Activated CD8-positive, alpha-beta T cell treated with anti-CD3 and anti-CD28 coated beads for 36 hours (primary cell): ENCODE results near the gene CFAP57. TPM values are rescaled to one million over a fixed set of nuclear protein-coding genes. Genes with fewer than 3 reads are reported as not detected.
"Not testable (repeated sequence)": the region's sequence is repeated elsewhere in the genome, so short reads cannot be mapped to it uniquely, and the experiment has no call there.

Source experiments
- ATAC-seq: fragments of 200-7000 bp; cut with Tn5 transposase; one replicate; pipeline ENCODE4 v1.10.0; 2021; ENCODE audit warnings: mild to moderate bottlenecking, moderate library complexity
- CTCF ChIA-PET: fragments of 350-600 bp; sonication (Branson Sonifier 250); formaldehyde crosslinking; loops from one replicate; lab custom pipeline; 2021; ENCODE audit warnings: antibody characterized with exemption; lab: Charles Lee
- POLR2A ChIA-PET: fragments of 350-600 bp; sonication (Branson Sonifier 250); formaldehyde crosslinking; loops from one replicate; lab custom pipeline; 2021; ENCODE audit warnings: antibody characterized with exemption; lab: Charles Lee
- DNase-seq: peaks from one replicate; pipeline ENCODE4 v3.0.0-alpha.2; 2020
- H3K27ac Mint-ChIP-seq: one replicate; pipeline ENCODE4 v1.8.0; 2021; ENCODE audit warnings: mild to moderate bottlenecking, mixed read lengths
- H3K27me3 Mint-ChIP-seq: one replicate; pipeline ENCODE4 v1.8.0; 2021; ENCODE audit warnings: mixed read lengths
- H3K36me3 Mint-ChIP-seq: one replicate; pipeline ENCODE4 v1.8.0; 2021; ENCODE audit warnings: low read depth, mixed read lengths
- H3K4me1 Mint-ChIP-seq: one replicate; pipeline ENCODE4 v1.8.0; 2021; ENCODE audit warnings: low read depth, mixed read lengths
- H3K4me3 Mint-ChIP-seq: one replicate; pipeline ENCODE4 v1.8.0; 2021; ENCODE audit warnings: mild to moderate bottlenecking, moderate library complexity, mixed read lengths
- H3K9me3 Mint-ChIP-seq: one replicate; pipeline ENCODE4 v1.8.0; 2021; ENCODE audit warnings: mixed read lengths
- intact Hi-C: fragments of 100-400 bp; cut with micrococcal nuclease; formaldehyde crosslinking; loops from one replicate; pipeline ENCODE4 v1.10.0; 2022
- total RNA-seq, 2 experiments: library from RNA; stranded (reverse); gene quantifications; one replicate each; pipeline ENCODE4 v1.2.3, GENCODE V29; 2021
- TF ChIP-seq, protein P1 (sequence below): fragments of 200-600 bp; IDR thresholded peaks from one replicate; pipeline ENCODE4 v1.8.0; 2022; ENCODE audit warnings: antibody characterized with exemption, mild to moderate bottlenecking

CFAP57 gene
- total RNA-seq, 2 experiments from 2014 or later, result 0.18 to 0.23 TPM

DNA sequence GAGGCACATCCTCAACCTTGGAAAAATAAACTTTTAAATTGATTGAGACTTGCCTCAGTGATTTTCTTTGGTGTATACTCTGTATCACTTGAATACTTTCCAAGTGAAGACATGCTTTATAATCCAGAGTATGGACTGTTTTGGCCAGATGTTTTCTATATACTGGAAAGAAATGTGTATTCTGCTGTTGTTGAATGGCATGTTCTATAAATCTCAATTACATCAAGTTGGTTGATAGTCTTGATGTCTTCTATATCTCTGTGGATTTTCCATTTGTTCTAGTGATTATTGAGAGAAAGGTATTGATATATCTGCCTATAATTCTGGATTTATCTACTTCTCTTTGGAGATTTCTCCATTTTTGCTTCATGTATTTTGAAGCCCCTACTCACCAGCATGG lies 37.5 kb upstream of the CFAP57 start:
- intact Hi-C loops, result no loop called here
- Mint-ChIP-seq H3K9me3 (no peaks in the 10 kb centered on the region), H3K4me1 (no peaks in the 10 kb centered on the region), H3K27ac (no peak overlapping the region), H3K36me3 (no peaks in the 10 kb centered on the region), H3K27me3 (peaks cover 31% of the 10 kb centered on the region), H3K4me3 (no peak overlapping the region)
- TF ChIP-seq, protein P1, sequence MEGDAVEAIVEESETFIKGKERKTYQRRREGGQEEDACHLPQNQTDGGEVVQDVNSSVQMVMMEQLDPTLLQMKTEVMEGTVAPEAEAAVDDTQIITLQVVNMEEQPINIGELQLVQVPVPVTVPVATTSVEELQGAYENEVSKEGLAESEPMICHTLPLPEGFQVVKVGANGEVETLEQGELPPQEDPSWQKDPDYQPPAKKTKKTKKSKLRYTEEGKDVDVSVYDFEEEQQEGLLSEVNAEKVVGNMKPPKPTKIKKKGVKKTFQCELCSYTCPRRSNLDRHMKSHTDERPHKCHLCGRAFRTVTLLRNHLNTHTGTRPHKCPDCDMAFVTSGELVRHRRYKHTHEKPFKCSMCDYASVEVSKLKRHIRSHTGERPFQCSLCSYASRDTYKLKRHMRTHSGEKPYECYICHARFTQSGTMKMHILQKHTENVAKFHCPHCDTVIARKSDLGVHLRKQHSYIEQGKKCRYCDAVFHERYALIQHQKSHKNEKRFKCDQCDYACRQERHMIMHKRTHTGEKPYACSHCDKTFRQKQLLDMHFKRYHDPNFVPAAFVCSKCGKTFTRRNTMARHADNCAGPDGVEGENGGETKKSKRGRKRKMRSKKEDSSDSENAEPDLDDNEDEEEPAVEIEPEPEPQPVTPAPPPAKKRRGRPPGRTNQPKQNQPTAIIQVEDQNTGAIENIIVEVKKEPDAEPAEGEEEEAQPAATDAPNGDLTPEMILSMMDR, result no peak
- DNase-seq (no peak), ATAC-seq (no peak)
- ChIA-PET CTCF (interaction anchor here (0.7 kb wide), 1 partner anchor 203 kb away, joined by 3 read pairs; no protein-coding TSS in a partner anchor), POLR2A (no interaction called here)

DNA sequence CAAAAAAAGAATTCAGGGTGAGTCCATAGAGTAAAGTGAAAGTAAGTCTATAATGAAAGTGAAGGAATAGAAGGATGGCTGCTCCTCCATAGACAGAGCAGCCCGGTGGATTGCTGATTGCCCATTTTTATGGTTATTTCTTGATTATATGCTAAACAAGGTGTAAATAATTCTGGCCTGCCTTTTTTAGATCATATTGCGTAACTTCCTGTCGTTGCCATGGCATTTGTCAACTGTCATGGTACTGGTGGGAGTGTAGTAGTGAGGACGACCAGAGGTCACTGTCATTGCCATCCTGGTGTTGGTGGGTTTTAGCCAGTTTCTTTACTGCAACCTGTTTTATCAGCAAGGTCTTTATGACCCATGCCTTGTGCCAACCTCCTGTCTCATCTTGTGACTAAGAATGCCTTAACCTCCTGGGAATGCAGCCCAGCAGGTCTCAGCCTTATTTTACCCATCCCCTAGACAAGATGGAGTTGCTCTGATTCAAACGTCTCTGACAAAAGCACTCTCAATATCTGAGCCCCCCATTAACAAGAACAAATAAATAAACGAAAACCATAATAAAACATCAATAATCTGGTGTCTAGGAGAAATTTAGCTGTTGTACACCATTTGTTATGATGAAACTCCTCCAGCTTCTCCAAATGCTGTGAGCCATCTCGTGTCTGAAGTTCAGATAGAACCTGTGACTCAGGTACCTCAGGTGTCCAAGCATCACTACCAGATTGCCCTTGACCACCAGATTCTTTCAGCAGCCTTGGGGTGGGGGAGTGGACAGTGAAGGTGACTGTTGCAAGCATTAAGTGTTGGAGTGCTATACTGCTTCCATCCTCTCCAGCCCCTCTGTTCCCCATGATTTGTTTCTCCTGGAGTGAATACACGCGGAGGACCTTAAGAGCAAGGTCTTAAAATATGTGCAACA lies 36.0 kb upstream of the CFAP57 start:
- peaks cover 29% of the 10 kb centered on the region for H3K27me3 Mint-ChIP-seq
- no peaks in the 10 kb centered on the region for H3K4me1 Mint-ChIP-seq
- DNase-seq (no peak), ATAC-seq (no peak)
- H3K27ac Mint-ChIP-seq, result no peak overlapping the region
- TF ChIP-seq, protein P1, result no peak
- ChIA-PET CTCF (no interaction called here), POLR2A (no interaction called here)
- no peaks in the 10 kb centered on the region for H3K9me3 Mint-ChIP-seq
- intact Hi-C loops, result no loop called here
- H3K36me3 Mint-ChIP-seq, result no peaks in the 10 kb centered on the region
- no peak overlapping the region for H3K4me3 Mint-ChIP-seq

DNA sequence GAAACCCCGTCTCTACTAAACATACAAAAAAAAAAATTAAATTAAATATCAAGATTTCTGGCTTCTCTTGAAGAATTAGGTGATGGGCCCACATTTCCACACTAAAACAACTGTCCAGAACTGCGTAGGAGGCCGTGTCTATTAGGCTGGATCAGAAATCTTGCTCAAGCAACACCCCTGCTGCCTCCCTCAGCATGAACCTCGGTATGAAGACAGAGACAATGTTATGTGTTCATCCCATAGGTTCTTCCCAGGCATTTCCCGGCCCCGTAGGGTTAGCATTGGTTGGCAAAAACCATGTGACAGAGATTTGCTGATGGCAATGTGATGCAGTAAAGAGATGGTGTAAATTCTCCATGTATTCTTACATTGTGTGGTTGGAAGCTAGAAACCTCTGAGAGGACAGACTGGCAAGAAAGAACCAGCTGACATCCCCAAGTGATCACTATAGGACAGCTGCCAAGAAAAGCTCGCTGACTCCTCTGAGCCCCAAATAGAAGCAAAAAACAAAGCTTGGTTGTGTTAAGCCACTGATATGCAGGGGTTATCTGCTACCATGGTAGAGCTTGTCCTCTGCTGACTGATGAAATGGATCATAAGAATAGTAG lies 34.6 kb upstream of the CFAP57 start:
- CTCF ChIA-PET, result no interaction called here
- no peak for DNase-seq
- H3K27me3 Mint-ChIP-seq, result peaks cover 33% of the 10 kb centered on the region
- TF ChIP-seq, protein P1, result no peak
- H3K4me1 Mint-ChIP-seq, result no peaks in the 10 kb centered on the region
- H3K27ac Mint-ChIP-seq, result no peak overlapping the region
- H3K9me3 Mint-ChIP-seq, result no peaks in the 10 kb centered on the region
- POLR2A ChIA-PET, result no interaction called here
- intact Hi-C loops, result no loop called here
- ATAC-seq, result no peak
- no peak overlapping the region for H3K4me3 Mint-ChIP-seq
- H3K36me3 Mint-ChIP-seq, result no peaks in the 10 kb centered on the region

DNA sequence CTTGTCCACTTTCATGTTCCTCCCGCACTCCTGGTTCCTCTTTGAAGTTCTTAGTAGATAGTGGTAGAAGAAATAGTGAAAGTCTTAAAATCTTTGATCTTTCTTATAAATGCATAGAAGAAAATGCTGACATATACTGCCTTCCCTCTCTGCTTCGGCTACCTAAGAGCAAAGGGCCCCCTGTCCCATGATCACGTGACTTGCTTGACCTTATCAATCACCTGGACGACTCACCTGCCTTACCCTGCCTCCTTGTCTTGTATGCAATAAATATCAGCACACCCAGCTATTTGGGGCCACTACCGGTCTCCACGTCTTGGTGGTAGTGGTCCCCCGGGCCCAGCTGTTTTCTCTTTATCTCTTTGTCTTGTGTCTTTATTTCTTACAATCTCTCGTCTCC lies 32.8 kb upstream of the CFAP57 start:
- H3K27ac Mint-ChIP-seq, H3K4me1 Mint-ChIP-seq, CTCF ChIA-PET, ATAC-seq, POLR2A ChIA-PET, H3K9me3 Mint-ChIP-seq, intact Hi-C loops, H3K4me3 Mint-ChIP-seq, H3K36me3 Mint-ChIP-seq, DNase-seq: not testable (repeated sequence)
- H3K27me3 Mint-ChIP-seq, result peaks cover 36% of the 10 kb centered on the region

DNA sequence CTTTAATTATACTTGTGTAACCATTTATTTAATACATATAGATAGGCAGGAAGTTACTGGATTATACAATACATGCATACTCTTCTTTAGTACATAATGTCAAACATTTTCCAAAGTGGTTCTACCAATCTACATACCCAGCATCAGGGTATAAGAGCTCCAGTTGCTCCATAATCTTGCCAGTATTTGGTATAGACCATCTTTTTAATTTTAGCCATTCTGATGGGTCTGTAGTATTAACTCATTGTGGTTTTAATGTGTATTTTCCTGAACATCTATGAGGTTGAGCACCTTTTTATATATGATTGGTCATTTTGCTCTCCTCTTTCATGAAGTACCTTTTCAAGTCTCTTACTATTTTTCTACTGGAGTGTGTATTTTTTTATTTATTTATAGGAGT lies 32.1 kb upstream of the CFAP57 start:
- Mint-ChIP-seq H3K27ac (no peak overlapping the region), H3K4me3 (no peak overlapping the region), H3K27me3 (peaks cover 41% of the 10 kb centered on the region), H3K36me3 (no peaks in the 10 kb centered on the region), H3K9me3 (no peaks in the 10 kb centered on the region), H3K4me1 (no peaks in the 10 kb centered on the region)
- DNase-seq, result no peak
- ATAC-seq, result no peak
- ChIA-PET CTCF (no interaction called here), POLR2A (no interaction called here)
- TF ChIP-seq, protein P1, result no peak
- intact Hi-C loops, result no loop called here
